DOHH2 (cell line): ENCODE results near the gene DSCAM.

ENCODE experiments used
- H3F3A ChIP-seq: fragments of 200-600 bp; sonication (generic), shearing (Covaris generic); 2 replicates; pipeline ENCODE4 v1.6.0; 2016; ENCODE audit warnings: antibody characterized with exemption, mild to moderate bottlenecking; ENCODE audit not compliant: control insufficient read depth, insufficient read depth
- H3K27ac ChIP-seq: fragments of 200-600 bp; sonication (generic); 2 replicates; pipeline ENCODE4 v1.5.1; 2014; ENCODE audit warnings: low read depth, mild to moderate bottlenecking, low read length, moderate library complexity
- H3K27me3 ChIP-seq: fragments of 200-600 bp; sonication (generic); 2 replicates; pipeline ENCODE4 v1.6.1; 2014; ENCODE audit warnings: mild to moderate bottlenecking, low read length, mixed read lengths; ENCODE audit not compliant: control insufficient read depth
- H3K36me3 ChIP-seq: fragments of 200-600 bp; sonication (generic); 2 replicates; pipeline ENCODE4 v1.6.1; 2014; ENCODE audit warnings: mild to moderate bottlenecking, low read length, moderate library complexity, mixed read lengths; ENCODE audit not compliant: control insufficient read depth
- H3K4me1 ChIP-seq: fragments of 200-600 bp; sonication (generic); 2 replicates; pipeline ENCODE4 v1.6.1; 2014; ENCODE audit warnings: mild to moderate bottlenecking, low read length, mixed read lengths; ENCODE audit not compliant: control insufficient read depth
- H3K4me2 ChIP-seq: fragments of 200-600 bp; sonication (generic); 2 replicates; pipeline ENCODE4 v1.6.0; 2014; ENCODE audit warnings: mild to moderate bottlenecking, low read length, moderate library complexity
- H3K4me3 ChIP-seq: fragments of 200-600 bp; sonication (generic); 2 replicates; pipeline ENCODE4 v1.5.1; 2014; ENCODE audit warnings: mild to moderate bottlenecking, low read length, mixed read lengths
- H3K79me2 ChIP-seq: fragments of 200-600 bp; sonication (generic); 2 replicates; pipeline ENCODE4 v1.6.1; 2014; ENCODE audit warnings: mild to moderate bottlenecking, low read length, mixed read lengths; ENCODE audit not compliant: control insufficient read depth
- H3K9me2 ChIP-seq: fragments of 200-600 bp; sonication (generic); replicated peaks from 2 replicates; pipeline ENCODE4 v1.6.1; 2014; ENCODE audit warnings: mild to moderate bottlenecking, low read length, mixed read lengths; ENCODE audit not compliant: control insufficient read depth
- H3K9me3 ChIP-seq: fragments of 200-600 bp; sonication (generic); 2 replicates; pipeline ENCODE4 v1.6.1; 2014; ENCODE audit warnings: antibody characterized with exemption, low read length, mixed read lengths; ENCODE audit not compliant: control insufficient read depth, insufficient read depth
- H4K20me1 ChIP-seq: fragments of 200-600 bp; sonication (generic); 2 replicates; pipeline ENCODE4 v1.6.0; 2014; ENCODE audit warnings: low read depth, mild to moderate bottlenecking, antibody characterized with exemption, low read length, moderate library complexity; ENCODE audit not compliant: control insufficient read depth, insufficient read depth
- CTCF ChIP-seq: fragments of 200-600 bp; sonication (generic); IDR thresholded peaks from one replicate; pipeline ENCODE4 v1.5.1; 2014; ENCODE audit warnings: antibody characterized with exemption, mild to moderate bottlenecking, low read depth, low read length; ENCODE audit not compliant: poor library complexity, severe bottlenecking
- EZH2phosphoT487 ChIP-seq: fragments of 200-600 bp; sonication (generic); IDR thresholded peaks from 2 replicates; pipeline ENCODE4 v1.6.1; 2017; ENCODE audit warnings: borderline replicate concordance, mild to moderate bottlenecking, antibody characterized with exemption, low read length, moderate library complexity, mixed read lengths

The DSCAM gene

GRCh38 chr21:40730426-40730800 lies 116.5 kb downstream of the DSCAM start:
- Histone ChIP-seq H3K4me2 (no peak overlapping the region), H3K79me2 (no peaks in the 10 kb centered on the region), H3K9me3 (peaks cover 15% of the 10 kb centered on the region; the same call in 1 of the 2 replicates), H3K27me3 (no peaks in the 10 kb centered on the region), H3K4me1 (no peaks in the 10 kb centered on the region), H3K27ac (no peak overlapping the region), H4K20me1 (no peaks in the 10 kb centered on the region), H3K36me3 (no peaks in the 10 kb centered on the region), H3K9me2 (no peaks in the 10 kb centered on the region), H3K4me3 (no peak overlapping the region), H3F3A (no peaks in the 10 kb centered on the region)
- TF ChIP-seq EZH2phosphoT487 (no peak), CTCF (no peak)

DNA sequence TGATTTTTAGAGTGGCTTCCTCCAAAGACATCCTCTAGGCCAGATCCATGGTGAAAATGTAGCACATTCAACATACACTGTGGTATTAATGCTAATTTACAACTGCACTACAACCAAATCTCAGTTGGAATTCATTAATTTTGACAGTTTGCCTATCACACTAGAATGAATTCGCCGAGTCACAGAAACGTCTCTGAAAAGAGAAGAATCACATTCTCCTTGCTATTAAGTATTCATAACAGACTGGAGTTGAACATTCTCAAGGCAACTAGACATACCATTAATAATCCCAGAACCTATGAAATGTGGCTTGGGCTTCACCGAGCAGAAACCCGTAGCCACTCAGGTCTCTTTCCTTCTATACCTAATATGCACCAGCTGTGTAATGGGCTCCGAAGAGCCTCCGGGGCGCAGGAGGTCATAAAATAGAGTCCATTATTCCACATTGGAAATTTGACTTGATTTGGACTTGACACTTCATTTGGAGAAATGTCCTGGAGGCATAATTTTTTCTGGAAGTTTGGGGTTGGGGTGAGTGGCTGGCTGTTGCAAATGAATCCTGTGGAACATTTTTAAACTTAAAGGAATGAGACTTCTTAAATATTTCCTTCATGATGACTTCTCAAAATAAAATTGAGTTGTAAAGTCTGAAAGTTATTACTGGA lies 117.1 kb downstream of the DSCAM start:
- no peaks in the 10 kb centered on the region for H4K20me1 ChIP-seq
- H3K36me3 ChIP-seq = no peaks in the 10 kb centered on the region
- H3K4me3 ChIP-seq = no peak overlapping the region
- H3K4me1 ChIP-seq = no peaks in the 10 kb centered on the region
- H3K27ac ChIP-seq = no peak overlapping the region
- no peaks in the 10 kb centered on the region for H3K79me2 ChIP-seq
- no peaks in the 10 kb centered on the region for H3K27me3 ChIP-seq
- H3K9me3 ChIP-seq = peaks cover 15% of the 10 kb centered on the region; the same call in 1 of the 2 replicates
- H3K4me2 ChIP-seq = no peak overlapping the region
- TF ChIP-seq EZH2phosphoT487 (no peak), CTCF (no peak)
- no peaks in the 10 kb centered on the region for H3K9me2 ChIP-seq
- no peaks in the 10 kb centered on the region for H3F3A ChIP-seq

GRCh38 chr21:40723966-40724365 lies 123.0 kb downstream of the DSCAM start:
- H4K20me1 ChIP-seq = no peaks in the 10 kb centered on the region
- H3K27ac ChIP-seq = no peak overlapping the region
- H3K27me3 ChIP-seq = no peaks in the 10 kb centered on the region
- no peak for TF ChIP-seq EZH2phosphoT487
- TF ChIP-seq CTCF = no peak
- H3F3A ChIP-seq = no peaks in the 10 kb centered on the region
- no peak overlapping the region for H3K4me2 ChIP-seq
- no peak overlapping the region for H3K4me3 ChIP-seq
- H3K9me2 ChIP-seq = no peaks in the 10 kb centered on the region
- no peaks in the 10 kb centered on the region for H3K79me2 ChIP-seq
- H3K4me1 ChIP-seq = no peaks in the 10 kb centered on the region
- H3K9me3 ChIP-seq = peaks cover 3% of the 10 kb centered on the region; the same call in 1 of the 2 replicates
- no peaks in the 10 kb centered on the region for H3K36me3 ChIP-seq
